Measurements from ENCODE around the gene VDAC2. TPM values are rescaled to one million over a fixed set of nuclear protein-coding genes. Genes with fewer than 3 reads are reported as not detected.

The VDAC2 gene
- total and polyA plus RNA-seq, 2 experiments from 2014 or later = 242 to 311 TPM

DNA sequence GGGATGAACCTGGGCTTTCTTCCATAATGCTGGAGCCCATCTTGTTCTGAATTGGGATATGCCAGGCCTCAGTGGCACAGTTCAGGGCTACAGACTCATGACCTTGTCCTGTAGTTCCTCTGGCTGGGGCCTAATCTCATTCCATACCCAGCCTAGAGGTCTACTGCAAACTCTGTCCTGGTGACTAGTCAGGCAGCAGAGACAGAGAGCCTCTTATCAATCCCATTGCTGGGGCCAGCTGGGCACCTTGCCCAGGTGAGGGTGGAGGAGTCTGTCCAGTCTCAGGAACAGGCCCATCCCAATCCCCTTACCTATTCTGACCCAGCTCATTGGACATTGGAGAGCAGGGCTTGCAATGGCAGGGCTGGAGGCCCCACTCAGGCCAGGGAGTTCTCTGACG lies 53.2 kb downstream of the VDAC2 start (continued):
- TF ChIP-seq, protein P1, sequence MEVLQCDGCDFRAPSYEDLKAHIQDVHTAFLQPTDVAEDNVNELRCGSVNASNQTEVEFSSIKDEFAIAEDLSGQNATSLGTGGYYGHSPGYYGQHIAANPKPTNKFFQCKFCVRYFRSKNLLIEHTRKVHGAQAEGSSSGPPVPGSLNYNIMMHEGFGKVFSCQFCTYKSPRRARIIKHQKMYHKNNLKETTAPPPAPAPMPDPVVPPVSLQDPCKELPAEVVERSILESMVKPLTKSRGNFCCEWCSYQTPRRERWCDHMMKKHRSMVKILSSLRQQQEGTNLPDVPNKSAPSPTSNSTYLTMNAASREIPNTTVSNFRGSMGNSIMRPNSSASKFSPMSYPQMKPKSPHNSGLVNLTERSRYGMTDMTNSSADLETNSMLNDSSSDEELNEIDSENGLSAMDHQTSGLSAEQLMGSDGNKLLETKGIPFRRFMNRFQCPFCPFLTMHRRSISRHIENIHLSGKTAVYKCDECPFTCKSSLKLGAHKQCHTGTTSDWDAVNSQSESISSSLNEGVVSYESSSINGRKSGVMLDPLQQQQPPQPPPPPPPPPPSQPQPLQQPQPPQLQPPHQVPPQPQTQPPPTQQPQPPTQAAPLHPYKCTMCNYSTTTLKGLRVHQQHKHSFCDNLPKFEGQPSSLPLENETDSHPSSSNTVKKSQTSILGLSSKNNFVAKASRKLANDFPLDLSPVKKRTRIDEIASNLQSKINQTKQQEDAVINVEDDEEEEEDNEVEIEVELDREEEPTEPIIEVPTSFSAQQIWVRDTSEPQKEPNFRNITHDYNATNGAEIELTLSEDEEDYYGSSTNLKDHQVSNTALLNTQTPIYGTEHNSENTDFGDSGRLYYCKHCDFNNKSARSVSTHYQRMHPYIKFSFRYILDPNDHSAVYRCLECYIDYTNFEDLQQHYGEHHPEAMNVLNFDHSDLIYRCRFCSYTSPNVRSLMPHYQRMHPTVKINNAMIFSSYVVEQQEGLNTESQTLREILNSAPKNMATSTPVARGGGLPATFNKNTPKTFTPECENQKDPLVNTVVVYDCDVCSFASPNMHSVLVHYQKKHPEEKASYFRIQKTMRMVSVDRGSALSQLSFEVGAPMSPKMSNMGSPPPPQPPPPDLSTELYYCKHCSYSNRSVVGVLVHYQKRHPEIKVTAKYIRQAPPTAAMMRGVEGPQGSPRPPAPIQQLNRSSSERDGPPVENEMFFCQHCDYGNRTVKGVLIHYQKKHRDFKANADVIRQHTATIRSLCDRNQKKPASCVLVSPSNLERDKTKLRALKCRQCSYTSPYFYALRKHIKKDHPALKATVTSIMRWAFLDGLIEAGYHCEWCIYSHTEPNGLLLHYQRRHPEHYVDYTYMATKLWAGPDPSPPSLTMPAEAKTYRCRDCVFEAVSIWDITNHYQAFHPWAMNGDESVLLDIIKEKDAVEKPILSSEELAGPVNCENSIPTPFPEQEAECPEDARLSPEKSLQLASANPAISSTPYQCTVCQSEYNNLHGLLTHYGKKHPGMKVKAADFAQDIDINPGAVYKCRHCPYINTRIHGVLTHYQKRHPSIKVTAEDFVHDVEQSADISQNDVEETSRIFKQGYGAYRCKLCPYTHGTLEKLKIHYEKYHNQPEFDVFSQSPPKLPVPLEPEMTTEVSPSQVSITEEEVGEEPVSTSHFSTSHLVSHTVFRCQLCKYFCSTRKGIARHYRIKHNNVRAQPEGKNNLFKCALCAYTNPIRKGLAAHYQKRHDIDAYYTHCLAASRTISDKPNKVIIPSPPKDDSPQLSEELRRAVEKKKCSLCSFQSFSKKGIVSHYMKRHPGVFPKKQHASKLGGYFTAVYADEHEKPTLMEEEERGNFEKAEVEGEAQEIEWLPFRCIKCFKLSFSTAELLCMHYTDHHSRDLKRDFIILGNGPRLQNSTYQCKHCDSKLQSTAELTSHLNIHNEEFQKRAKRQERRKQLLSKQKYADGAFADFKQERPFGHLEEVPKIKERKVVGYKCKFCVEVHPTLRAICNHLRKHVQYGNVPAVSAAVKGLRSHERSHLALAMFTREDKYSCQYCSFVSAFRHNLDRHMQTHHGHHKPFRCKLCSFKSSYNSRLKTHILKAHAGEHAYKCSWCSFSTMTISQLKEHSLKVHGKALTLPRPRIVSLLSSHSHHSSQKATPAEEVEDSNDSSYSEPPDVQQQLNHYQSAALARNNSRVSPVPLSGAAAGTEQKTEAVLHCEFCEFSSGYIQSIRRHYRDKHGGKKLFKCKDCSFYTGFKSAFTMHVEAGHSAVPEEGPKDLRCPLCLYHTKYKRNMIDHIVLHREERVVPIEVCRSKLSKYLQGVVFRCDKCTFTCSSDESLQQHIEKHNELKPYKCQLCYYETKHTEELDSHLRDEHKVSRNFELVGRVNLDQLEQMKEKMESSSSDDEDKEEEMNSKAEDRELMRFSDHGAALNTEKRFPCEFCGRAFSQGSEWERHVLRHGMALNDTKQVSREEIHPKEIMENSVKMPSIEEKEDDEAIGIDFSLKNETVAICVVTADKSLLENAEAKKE (CRISPR knock-in tag; IDR thresholded peaks at IDR 0.05) = no peak
- no peak for TF ChIP-seq JUNB (IDR thresholded peaks at IDR 0.05; ENCODE audit: unreplicated experiment)
- TF ChIP-seq, protein P2, sequence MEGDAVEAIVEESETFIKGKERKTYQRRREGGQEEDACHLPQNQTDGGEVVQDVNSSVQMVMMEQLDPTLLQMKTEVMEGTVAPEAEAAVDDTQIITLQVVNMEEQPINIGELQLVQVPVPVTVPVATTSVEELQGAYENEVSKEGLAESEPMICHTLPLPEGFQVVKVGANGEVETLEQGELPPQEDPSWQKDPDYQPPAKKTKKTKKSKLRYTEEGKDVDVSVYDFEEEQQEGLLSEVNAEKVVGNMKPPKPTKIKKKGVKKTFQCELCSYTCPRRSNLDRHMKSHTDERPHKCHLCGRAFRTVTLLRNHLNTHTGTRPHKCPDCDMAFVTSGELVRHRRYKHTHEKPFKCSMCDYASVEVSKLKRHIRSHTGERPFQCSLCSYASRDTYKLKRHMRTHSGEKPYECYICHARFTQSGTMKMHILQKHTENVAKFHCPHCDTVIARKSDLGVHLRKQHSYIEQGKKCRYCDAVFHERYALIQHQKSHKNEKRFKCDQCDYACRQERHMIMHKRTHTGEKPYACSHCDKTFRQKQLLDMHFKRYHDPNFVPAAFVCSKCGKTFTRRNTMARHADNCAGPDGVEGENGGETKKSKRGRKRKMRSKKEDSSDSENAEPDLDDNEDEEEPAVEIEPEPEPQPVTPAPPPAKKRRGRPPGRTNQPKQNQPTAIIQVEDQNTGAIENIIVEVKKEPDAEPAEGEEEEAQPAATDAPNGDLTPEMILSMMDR (conservative IDR thresholded peaks at IDR 0.05; ENCODE audit: low read depth in 2 of 2) = no peak
- TF ChIP-seq, protein P3, sequence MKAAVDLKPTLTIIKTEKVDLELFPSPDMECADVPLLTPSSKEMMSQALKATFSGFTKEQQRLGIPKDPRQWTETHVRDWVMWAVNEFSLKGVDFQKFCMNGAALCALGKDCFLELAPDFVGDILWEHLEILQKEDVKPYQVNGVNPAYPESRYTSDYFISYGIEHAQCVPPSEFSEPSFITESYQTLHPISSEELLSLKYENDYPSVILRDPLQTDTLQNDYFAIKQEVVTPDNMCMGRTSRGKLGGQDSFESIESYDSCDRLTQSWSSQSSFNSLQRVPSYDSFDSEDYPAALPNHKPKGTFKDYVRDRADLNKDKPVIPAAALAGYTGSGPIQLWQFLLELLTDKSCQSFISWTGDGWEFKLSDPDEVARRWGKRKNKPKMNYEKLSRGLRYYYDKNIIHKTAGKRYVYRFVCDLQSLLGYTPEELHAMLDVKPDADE (IDR thresholded peaks at IDR 0.05) = no peak

DNA sequence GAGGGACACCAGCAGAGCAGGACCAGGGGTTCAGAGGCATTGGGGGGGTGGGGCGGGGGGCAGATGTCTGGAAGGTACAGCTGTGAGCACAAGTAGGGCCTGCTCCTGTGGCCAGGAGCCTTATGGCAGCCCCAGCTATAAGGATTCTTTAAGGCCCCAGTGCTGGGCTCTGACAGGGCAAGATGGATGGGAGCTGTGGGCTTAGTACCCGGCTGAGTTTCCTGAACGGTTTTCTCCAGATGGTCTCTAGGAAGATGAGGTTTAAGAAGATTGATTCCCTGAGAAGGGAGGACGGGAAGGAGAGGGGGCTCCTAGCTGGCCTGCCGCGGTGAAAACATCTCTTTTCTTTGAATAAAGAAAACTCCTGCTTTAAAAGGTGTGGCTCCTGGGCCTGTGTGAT lies 55.3 kb downstream of the VDAC2 start:
- H3K4me3 Mint-ChIP-seq = no peak overlapping the region
- peaks cover 3% of the 10 kb centered on the region; the same call in 2 of the 3 replicates for H3K4me1 Mint-ChIP-seq
- Histone ChIP-seq H3K27me3 (ENCODE audit: insufficient read depth) (no peaks in the 10 kb centered on the region), H3K79me2 (replicated peaks; ENCODE audit: insufficient read depth) (no peaks in the 10 kb centered on the region), H3K9me2 (ENCODE audit: insufficient read depth) (no peaks in the 10 kb centered on the region), H3F3A (replicated peaks; ENCODE audit: low read depth) (no peaks in the 10 kb centered on the region), H4K20me1 (replicated peaks; ENCODE audit: insufficient read depth) (no peaks in the 10 kb centered on the region), H3K36me3 (ENCODE audit: insufficient read depth) (no peaks in the 10 kb centered on the region), H3K27ac (ENCODE audit: low read depth) (no peak overlapping the region), H2AFZ (no peak overlapping the region), H3K4me1 (ENCODE audit: insufficient read depth) (no peaks in the 10 kb centered on the region), H3K4me3 (no peak overlapping the region), H3K4me2 (no peak overlapping the region)
- ATAC-seq = no peak
- H3K9me3 Mint-ChIP-seq = peaks cover 3% of the 10 kb centered on the region; the same call in 1 of the 3 replicates
- H3K27ac Mint-ChIP-seq = no peak overlapping the region
- no peak for DNase-seq (ENCODE audit: low spot score)
- H3K36me3 Mint-ChIP-seq (ENCODE audit: low read depth) = no peaks in the 10 kb centered on the region
- peaks cover 8% of the 10 kb centered on the region for H3K27me3 Mint-ChIP-seq (ENCODE audit: insufficient read depth, low read depth, poor library complexity)
- TF ChIP-seq ZNF114 (CRISPR knock-in tag; IDR thresholded peaks at IDR 0.05) = no peak
- TF ChIP-seq EZH2phosphoT487 (IDR thresholded peaks at IDR 0.05; ENCODE audit: unreplicated experiment) = no peak
- TF ChIP-seq, protein P4, sequence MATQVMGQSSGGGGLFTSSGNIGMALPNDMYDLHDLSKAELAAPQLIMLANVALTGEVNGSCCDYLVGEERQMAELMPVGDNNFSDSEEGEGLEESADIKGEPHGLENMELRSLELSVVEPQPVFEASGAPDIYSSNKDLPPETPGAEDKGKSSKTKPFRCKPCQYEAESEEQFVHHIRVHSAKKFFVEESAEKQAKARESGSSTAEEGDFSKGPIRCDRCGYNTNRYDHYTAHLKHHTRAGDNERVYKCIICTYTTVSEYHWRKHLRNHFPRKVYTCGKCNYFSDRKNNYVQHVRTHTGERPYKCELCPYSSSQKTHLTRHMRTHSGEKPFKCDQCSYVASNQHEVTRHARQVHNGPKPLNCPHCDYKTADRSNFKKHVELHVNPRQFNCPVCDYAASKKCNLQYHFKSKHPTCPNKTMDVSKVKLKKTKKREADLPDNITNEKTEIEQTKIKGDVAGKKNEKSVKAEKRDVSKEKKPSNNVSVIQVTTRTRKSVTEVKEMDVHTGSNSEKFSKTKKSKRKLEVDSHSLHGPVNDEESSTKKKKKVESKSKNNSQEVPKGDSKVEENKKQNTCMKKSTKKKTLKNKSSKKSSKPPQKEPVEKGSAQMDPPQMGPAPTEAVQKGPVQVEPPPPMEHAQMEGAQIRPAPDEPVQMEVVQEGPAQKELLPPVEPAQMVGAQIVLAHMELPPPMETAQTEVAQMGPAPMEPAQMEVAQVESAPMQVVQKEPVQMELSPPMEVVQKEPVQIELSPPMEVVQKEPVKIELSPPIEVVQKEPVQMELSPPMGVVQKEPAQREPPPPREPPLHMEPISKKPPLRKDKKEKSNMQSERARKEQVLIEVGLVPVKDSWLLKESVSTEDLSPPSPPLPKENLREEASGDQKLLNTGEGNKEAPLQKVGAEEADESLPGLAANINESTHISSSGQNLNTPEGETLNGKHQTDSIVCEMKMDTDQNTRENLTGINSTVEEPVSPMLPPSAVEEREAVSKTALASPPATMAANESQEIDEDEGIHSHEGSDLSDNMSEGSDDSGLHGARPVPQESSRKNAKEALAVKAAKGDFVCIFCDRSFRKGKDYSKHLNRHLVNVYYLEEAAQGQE (IDR thresholded peaks at IDR 0.05; ENCODE audit: unreplicated experiment) = no peak
- TF ChIP-seq JUNB (IDR thresholded peaks at IDR 0.05; ENCODE audit: unreplicated experiment) = no peak
- TF ChIP-seq, protein P2 (conservative IDR thresholded peaks at IDR 0.05; ENCODE audit: low read depth in 2 of 2) = no peak
- no peak for TF ChIP-seq STAT1 (IDR thresholded peaks at IDR 0.05; ENCODE audit: unreplicated experiment)
- no peak for TF ChIP-seq CREB1 (CRISPR knock-in tag; IDR thresholded peaks at IDR 0.05; ENCODE audit: low read depth)
- TF ChIP-seq ZNF331 (CRISPR knock-in tag; IDR thresholded peaks at IDR 0.05; ENCODE audit: low read depth) = no peak

Measured in GM23338 (cell line).